KOPT-K1 (cell line): ENCODE results near the gene ZNF503.

Experiments
- H3K27ac ChIP-seq: fragments of 200-600 bp; sonication (generic); 2 replicates; pipeline ENCODE4 v1.5.1; 2016; ENCODE audit warnings: antibody characterized with exemption, mild to moderate bottlenecking, low read depth, low read length; ENCODE audit not compliant: poor library complexity, severe bottlenecking
- H3K36me3 ChIP-seq: fragments of 200-600 bp; sonication (generic); 2 replicates; pipeline ENCODE4 v1.5.1; 2017; ENCODE audit warnings: antibody characterized with exemption, mild to moderate bottlenecking, low read length, moderate library complexity; ENCODE audit not compliant: insufficient read depth
- H3K9me3 ChIP-seq: fragments of 200-600 bp; sonication (generic); 2 replicates; pipeline ENCODE4 v1.5.1; 2017; ENCODE audit warnings: antibody characterized with exemption, low read length, mild to moderate bottlenecking; ENCODE audit not compliant: insufficient read depth, poor library complexity, severe bottlenecking

Gene ZNF503

GRCh38 chr10:75436896-75437295 lies 35.3 kb upstream of the ZNF503 start:
- no peak overlapping the region for H3K27ac ChIP-seq
- H3K9me3 ChIP-seq = no peaks in the 10 kb centered on the region
- no peaks in the 10 kb centered on the region for H3K36me3 ChIP-seq

- no peaks in the 10 kb centered on the region for H3K9me3 ChIP-seq
- H3K27ac ChIP-seq = no peak overlapping the region
- no peaks in the 10 kb centered on the region for H3K36me3 ChIP-seq
Observed at GRCh38 chr10:75435291-75435690, 33.7 kb upstream of the ZNF503 start.

- H3K27ac ChIP-seq = no peak overlapping the region
- no peaks in the 10 kb centered on the region for H3K36me3 ChIP-seq
- H3K9me3 ChIP-seq = no peaks in the 10 kb centered on the region
Observed at GRCh38 chr10:75434291-75434690, 32.7 kb upstream of the ZNF503 start.

GRCh38 chr10:75433216-75433615 lies 31.7 kb upstream of the ZNF503 start:
- Histone ChIP-seq H3K36me3 (no peaks in the 10 kb centered on the region), H3K9me3 (no peaks in the 10 kb centered on the region), H3K27ac (no peak overlapping the region)

GRCh38 chr10:75432763-75433162 lies 31.2 kb upstream of the ZNF503 start:
- no peaks in the 10 kb centered on the region for H3K36me3 ChIP-seq
- no peak overlapping the region for H3K27ac ChIP-seq

GRCh38 chr10:75432176-75432575 lies 30.6 kb upstream of the ZNF503 start:
- Histone ChIP-seq H3K9me3 (no peaks in the 10 kb centered on the region), H3K36me3 (no peaks in the 10 kb centered on the region), H3K27ac (no peak overlapping the region)

More at GRCh38 chr10:75432763-75433162, 31.2 kb upstream of the ZNF503 start:
- H3K9me3 ChIP-seq = no peaks in the 10 kb centered on the region

- H3K36me3 ChIP-seq = no peaks in the 10 kb centered on the region
- H3K9me3 ChIP-seq = no peaks in the 10 kb centered on the region
- H3K27ac ChIP-seq = no peak within 1 kb of the TSS
Observed at GRCh38 chr10:75431180-75432111, 29.9 kb upstream of the ZNF503 start, which contains the start of gene LRMDA. LRMDA (plus strand) TSS chr10:75431624.

- no peaks in the 10 kb centered on the region for H3K9me3 ChIP-seq
- H3K27ac ChIP-seq = no peak overlapping the region
- no peaks in the 10 kb centered on the region for H3K36me3 ChIP-seq
Observed at GRCh38 chr10:75430000-75430763, 28.6 kb upstream of the ZNF503 start.

- H3K36me3 ChIP-seq = no peaks in the 10 kb centered on the region
- H3K27ac ChIP-seq = no peak overlapping the region
- H3K9me3 ChIP-seq = no peaks in the 10 kb centered on the region
Observed at GRCh38 chr10:75429159-75429827, 27.7 kb upstream of the ZNF503 start.

GRCh38 chr10:75428434-75429158 lies 27.0 kb upstream of the ZNF503 start:
- no peak overlapping the region for H3K27ac ChIP-seq
- H3K9me3 ChIP-seq = no peaks in the 10 kb centered on the region
- H3K36me3 ChIP-seq = no peaks in the 10 kb centered on the region

- Histone ChIP-seq H3K27ac (no peak overlapping the region), H3K9me3 (no peaks in the 10 kb centered on the region), H3K36me3 (no peaks in the 10 kb centered on the region)
Observed at GRCh38 chr10:75427951-75428350, 26.4 kb upstream of the ZNF503 start.

GRCh38 chr10:75426880-75427279 lies 25.3 kb upstream of the ZNF503 start:
- Histone ChIP-seq H3K27ac (no peak overlapping the region), H3K36me3 (no peaks in the 10 kb centered on the region), H3K9me3 (no peaks in the 10 kb centered on the region)

GRCh38 chr10:75425291-75426079 lies 23.9 kb upstream of the ZNF503 start:
- Histone ChIP-seq H3K36me3 (no peaks in the 10 kb centered on the region), H3K27ac (no peak overlapping the region), H3K9me3 (no peaks in the 10 kb centered on the region)

GRCh38 chr10:75424571-75424970 lies 23.0 kb upstream of the ZNF503 start:
- no peaks in the 10 kb centered on the region for H3K36me3 ChIP-seq
- no peak overlapping the region for H3K27ac ChIP-seq

More at GRCh38 chr10:75424571-75424970, 23.0 kb upstream of the ZNF503 start:
- H3K9me3 ChIP-seq = no peaks in the 10 kb centered on the region
